Thyroid gland (tissue), 4 donors: ENCODE measurements around the gene HELQ.

Experiments used
- CTCF ChIP-seq, 6 experiments: fragments of 200-600 bp in 3 of 6; fragments of 450-650 bp in 3 of 6; sonication (generic) in 3 of 6; IDR thresholded peaks; one replicate each; pipeline ENCODE4 v1.5.1; 2016 to 2019; ENCODE audit warnings: antibody characterized with exemption in 6 of 6, mild to moderate bottlenecking in 2 of 6, inconsistent platforms in 1 of 6, moderate library complexity in 1 of 6
- POLR2A ChIP-seq, 2 donors: fragments of 450-650 bp; IDR thresholded peaks; one replicate each; pipeline ENCODE4 v1.6.1; 2017; ENCODE audit warnings: antibody characterized with exemption in 2 of 2, mild to moderate bottlenecking in 2 of 2, moderate library complexity in 1 of 2

DNA sequence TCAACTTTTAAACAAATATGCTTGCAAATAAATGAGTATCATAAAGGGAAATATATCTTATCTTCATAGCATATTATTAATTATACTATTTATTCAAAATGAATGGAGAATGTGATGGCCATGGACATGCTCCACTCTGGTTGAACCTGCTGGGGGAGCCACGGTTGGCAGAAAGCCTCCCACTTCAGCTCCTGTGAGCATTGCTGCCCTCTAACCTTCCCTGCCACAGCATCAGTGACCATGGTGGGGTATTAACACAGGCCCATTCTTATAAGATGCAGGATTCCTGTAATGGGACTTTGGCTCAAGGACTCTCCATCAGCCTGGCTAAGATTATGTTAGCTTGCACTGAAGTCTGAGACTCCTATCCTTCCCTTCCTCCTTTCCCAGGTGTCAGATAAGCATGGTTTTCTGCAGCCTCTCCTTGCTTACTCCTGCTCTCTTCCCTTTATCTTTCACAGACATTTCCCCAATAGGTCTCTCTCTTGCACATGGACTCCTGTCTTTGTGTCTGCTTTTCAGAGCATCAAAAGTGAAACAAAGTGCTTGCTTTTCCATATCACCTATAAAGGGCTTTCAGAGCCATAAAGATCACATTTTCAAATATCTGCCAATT is 34.2 kb upstream of the HELQ start:
- TF ChIP-seq POLR2A (IDR thresholded peaks at IDR 0.05) (no peak), CTCF (IDR thresholded peaks at IDR 0.05) (no peak)
